Measurements from ENCODE around the gene PKN2. TPM values are rescaled to one million over a fixed set of nuclear protein-coding genes. Genes with fewer than 3 reads are reported as not detected.

The PKN2 gene
- polyA plus RNA-seq, 3 donors, result 6.9 to 23.0 (median 8.7) TPM

- H3K4me3 Mint-ChIP-seq, result no peak overlapping the region
- peaks cover 22% of the 10 kb centered on the region for H3K4me1 Mint-ChIP-seq
- Histone ChIP-seq H3K4me3 (replicated peaks in 1 of 3; ENCODE audit: low read depth in 2 of 3, low read length in 3 of 3) (no peak overlapping the region), H4K20me1 (ENCODE audit: insufficient read depth, low read length) (peaks cover 8% of the 10 kb centered on the region), H3K9ac (ENCODE audit: insufficient read depth, low read length, poor library complexity, severe bottlenecking) (no peak overlapping the region), H3K27ac (ENCODE audit: low read depth in 1 of 2, low read length in 2 of 2) (no peak overlapping the region), H3K27me3 (ENCODE audit: control insufficient read depth in 2 of 2, insufficient read depth in 2 of 2, low read length in 2 of 2) (no peaks in the 10 kb centered on the region), H3K79me2 (ENCODE audit: insufficient read depth, low read length) (no peaks in the 10 kb centered on the region), H3K4me1 (ENCODE audit: control insufficient read depth in 1 of 2, insufficient read depth in 2 of 2, low read length in 2 of 2) (peaks cover 0 to 10% of the 10 kb centered on the region in 2 donors), H3K4me2 (replicated peaks; ENCODE audit: extremely low read depth, low read length, poor library complexity, severe bottlenecking) (no peak overlapping the region), H2AFZ (ENCODE audit: insufficient read depth, low read depth, low read length, poor library complexity, severe bottlenecking) (no peak overlapping the region), H3K36me3 (replicated peaks in 1 of 2; ENCODE audit: control insufficient read depth in 1 of 2, insufficient read depth in 2 of 2, low read length in 2 of 2) (peaks cover 42 to 73% of the 10 kb centered on the region in 2 donors), H3K9me3 (replicated peaks in 1 of 2; ENCODE audit: control insufficient read depth in 1 of 2, insufficient read depth in 1 of 2, low read length in 2 of 2) (peaks cover 11 to 15% of the 10 kb centered on the region in 2 donors)
- WGBS (ENCODE audit: insufficient coverage), result 100% methylated on average over 7 of the region's 9 CpGs
- intact Hi-C loops (cut with micrococcal nuclease), result no loop called here
- DNase-seq, result peak; percentile 9 to 56 (median 55)
- H3K36me3 Mint-ChIP-seq, result peaks cover 66 to 80% of the 10 kb centered on the region in 2 donors
- H3K27ac Mint-ChIP-seq, result peak overlapping the region in 6 of 7 donors; percentile 12 to 65 (median 40)
- H3K9me3 Mint-ChIP-seq, result peaks cover 0 to 23% (median 16%) of the 10 kb centered on the region in 7 donors
- H3K27me3 Mint-ChIP-seq (ENCODE audit: low read depth in 3 of 3), result no peaks in the 10 kb centered on the region
- TF ChIP-seq CTCF (IDR thresholded peaks at IDR 0.05), result no peak
These were observed 117.6 kb downstream of the PKN2 start for GRCh38 chr1:88801575-88802208.

GRCh38 chr1:88802404-88802803 is 118.3 kb downstream of the PKN2 start:
- Histone ChIP-seq H2AFZ (ENCODE audit: insufficient read depth, low read depth, low read length, poor library complexity, severe bottlenecking) (no peak overlapping the region), H3K9me3 (replicated peaks in 1 of 2; ENCODE audit: control insufficient read depth in 1 of 2, insufficient read depth in 1 of 2, low read length in 2 of 2) (peaks cover 11 to 15% of the 10 kb centered on the region in 2 donors), H3K9ac (ENCODE audit: insufficient read depth, low read length, poor library complexity, severe bottlenecking) (no peak overlapping the region), H3K4me1 (ENCODE audit: control insufficient read depth in 1 of 2, insufficient read depth in 2 of 2, low read length in 2 of 2) (peaks cover 0 to 10% of the 10 kb centered on the region in 2 donors), H3K27me3 (ENCODE audit: control insufficient read depth in 2 of 2, insufficient read depth in 2 of 2, low read length in 2 of 2) (no peaks in the 10 kb centered on the region), H3K36me3 (replicated peaks in 1 of 2; ENCODE audit: control insufficient read depth in 1 of 2, insufficient read depth in 2 of 2, low read length in 2 of 2) (peaks cover 45 to 75% of the 10 kb centered on the region in 2 donors), H3K4me3 (replicated peaks in 1 of 3; ENCODE audit: low read depth in 2 of 3, low read length in 3 of 3) (no peak overlapping the region), H4K20me1 (ENCODE audit: insufficient read depth, low read length) (peaks cover 8% of the 10 kb centered on the region), H3K79me2 (ENCODE audit: insufficient read depth, low read length) (no peaks in the 10 kb centered on the region), H3K4me2 (replicated peaks; ENCODE audit: extremely low read depth, low read length, poor library complexity, severe bottlenecking) (no peak overlapping the region), H3K27ac (ENCODE audit: low read depth in 1 of 2, low read length in 2 of 2) (no peak overlapping the region)
- H3K4me1 Mint-ChIP-seq, result peaks cover 22% of the 10 kb centered on the region
- H3K27me3 Mint-ChIP-seq (ENCODE audit: low read depth in 3 of 3), result no peaks in the 10 kb centered on the region
- H3K36me3 Mint-ChIP-seq, result peaks cover 66 to 80% of the 10 kb centered on the region in 2 donors
- peaks cover 0 to 19% (median 15%) of the 10 kb centered on the region in 7 donors for H3K9me3 Mint-ChIP-seq
- peak overlapping the region in 2 of 7 donors; percentile 43 to 44 for H3K27ac Mint-ChIP-seq
- intact Hi-C loops (cut with micrococcal nuclease), result no loop called here
- 100% methylated on average over 4 of the region's 7 CpGs for WGBS (ENCODE audit: insufficient coverage)
- TF ChIP-seq CTCF (IDR thresholded peaks at IDR 0.05), result no peak
- no peak overlapping the region for H3K4me3 Mint-ChIP-seq
- DNase-seq, result no peak

Measured in CD14-positive monocyte (primary cell).